Activated CD4-positive, alpha-beta T cell treated with anti-CD3 and anti-CD28 coated beads for 24 hours (primary cell): ENCODE data around the gene ITFG1.

Experiments used
- DNase-seq, 2 donors: peaks; one replicate each; pipeline ENCODE4 v3.0.0-alpha.2; 2020; ENCODE audit warnings: low read depth in 2 of 2

Gene ITFG1

DNA sequence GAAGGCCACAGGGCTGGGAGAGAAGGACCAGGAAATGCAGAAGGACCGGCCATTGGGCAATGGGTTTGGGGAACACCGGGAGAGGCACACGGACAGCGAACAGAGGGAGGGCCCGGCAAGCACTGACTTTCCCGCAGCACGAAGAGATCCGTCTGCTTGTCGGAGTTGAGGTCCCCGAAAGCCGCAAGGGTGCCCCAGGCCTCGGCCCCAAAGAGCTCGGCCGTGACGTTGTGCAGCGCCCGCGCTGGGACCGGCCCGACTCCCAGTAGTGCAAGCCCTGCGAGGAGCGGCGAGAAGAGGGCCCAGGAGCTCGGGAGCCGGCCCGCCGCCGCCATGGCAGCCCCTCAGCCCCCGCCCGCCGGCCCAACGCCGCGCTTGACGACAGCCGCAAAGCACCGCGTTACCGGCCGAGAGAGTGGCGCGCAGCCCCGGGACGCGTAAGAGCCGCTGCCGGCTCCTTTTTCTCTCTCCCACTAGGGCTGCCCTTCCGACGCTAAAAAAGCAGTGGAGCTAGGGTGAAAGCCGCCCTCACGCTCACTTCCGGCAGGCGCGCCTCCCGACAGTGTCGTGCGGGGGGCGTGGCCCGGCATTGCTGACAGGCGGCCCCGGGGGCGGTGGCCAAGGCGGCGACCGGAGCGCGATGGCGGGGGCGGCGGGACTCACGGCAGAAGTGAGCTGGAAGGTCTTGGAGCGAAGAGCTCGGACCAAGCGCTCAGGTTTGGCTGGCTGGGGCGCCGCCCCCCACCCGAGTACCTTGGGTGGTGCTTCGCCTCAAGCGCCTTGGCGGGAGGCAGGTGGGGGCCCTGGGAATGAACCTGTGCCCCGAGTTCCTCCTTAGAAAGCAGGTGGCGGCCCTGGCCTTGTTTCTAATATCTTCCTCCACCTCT, at the start of gene ITFG1, which contains the start of gene PHKB:
Gene ITFG1 (minus strand): TSS at position 353 of the 887 bp plus-strand sequence. CDS start 18 bp downstream, at position 335.
Gene PHKB (plus strand): TSS at position 621 of the 887 bp plus-strand sequence. CDS start 20 bp downstream, at position 641.
- peak; percentile 90 to 92 for DNase-seq

DNA sequence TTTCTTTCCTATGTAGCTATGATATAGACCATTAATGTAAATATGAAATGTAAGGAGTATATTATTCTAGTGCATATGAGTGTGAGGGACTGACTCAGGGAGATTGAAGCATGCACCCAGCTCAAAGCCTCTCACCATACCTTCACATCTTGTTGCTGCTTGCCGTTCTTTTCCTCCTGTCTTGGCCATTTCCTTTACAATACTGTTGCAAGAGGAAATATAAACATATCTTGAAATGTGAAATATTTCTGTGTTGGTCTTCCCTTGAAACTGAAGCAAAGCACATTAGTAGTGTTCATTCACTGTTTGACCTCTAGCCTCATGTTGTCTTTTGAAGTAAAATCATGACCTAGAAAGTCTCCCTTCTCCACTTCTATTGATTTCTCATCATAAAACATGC, 46.8 kb upstream of the ITFG1 start:
- DNase-seq = no peak

- DNase-seq = no peak
Measured at GRCh38 chr16:47506800-47507199, 45.9 kb upstream of the ITFG1 start.

- DNase-seq = no peak
Measured at GRCh38 chr16:47504599-47504998, 43.7 kb upstream of the ITFG1 start.

- no peak for DNase-seq
Measured at GRCh38 chr16:47503936-47504335, 43.1 kb upstream of the ITFG1 start.

DNA sequence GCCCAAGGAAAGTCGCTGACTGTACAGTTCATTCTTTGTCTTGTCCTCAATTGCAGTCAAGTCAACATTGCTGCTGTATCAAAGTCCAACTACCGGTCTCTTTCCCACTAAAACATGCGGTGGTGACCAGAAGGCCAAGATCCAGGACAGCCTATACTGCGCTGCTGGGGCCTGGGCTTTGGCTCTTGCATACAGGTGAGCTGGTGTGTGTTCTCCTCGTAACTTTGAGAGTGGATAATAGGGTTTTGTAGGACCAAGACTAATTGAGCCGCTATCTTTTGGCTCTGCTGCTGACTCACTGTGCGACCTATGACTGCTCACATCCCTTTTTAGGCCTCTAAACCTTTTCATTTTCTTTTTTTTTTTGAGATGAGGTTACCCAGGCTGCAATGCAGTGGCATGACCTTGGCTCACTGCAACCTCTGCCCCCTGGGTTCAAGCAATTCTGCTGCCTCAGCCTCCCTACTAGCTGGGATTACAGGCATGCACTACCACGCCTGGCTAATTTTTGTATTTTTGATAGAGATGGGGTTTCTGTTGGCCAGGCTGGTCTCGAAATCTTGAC, 38.9 kb upstream of the ITFG1 start:
- DNase-seq = no peak

GRCh38 chr16:47499080-47499699, 38.3 kb upstream of the ITFG1 start:
- DNase-seq = no peak

DNA sequence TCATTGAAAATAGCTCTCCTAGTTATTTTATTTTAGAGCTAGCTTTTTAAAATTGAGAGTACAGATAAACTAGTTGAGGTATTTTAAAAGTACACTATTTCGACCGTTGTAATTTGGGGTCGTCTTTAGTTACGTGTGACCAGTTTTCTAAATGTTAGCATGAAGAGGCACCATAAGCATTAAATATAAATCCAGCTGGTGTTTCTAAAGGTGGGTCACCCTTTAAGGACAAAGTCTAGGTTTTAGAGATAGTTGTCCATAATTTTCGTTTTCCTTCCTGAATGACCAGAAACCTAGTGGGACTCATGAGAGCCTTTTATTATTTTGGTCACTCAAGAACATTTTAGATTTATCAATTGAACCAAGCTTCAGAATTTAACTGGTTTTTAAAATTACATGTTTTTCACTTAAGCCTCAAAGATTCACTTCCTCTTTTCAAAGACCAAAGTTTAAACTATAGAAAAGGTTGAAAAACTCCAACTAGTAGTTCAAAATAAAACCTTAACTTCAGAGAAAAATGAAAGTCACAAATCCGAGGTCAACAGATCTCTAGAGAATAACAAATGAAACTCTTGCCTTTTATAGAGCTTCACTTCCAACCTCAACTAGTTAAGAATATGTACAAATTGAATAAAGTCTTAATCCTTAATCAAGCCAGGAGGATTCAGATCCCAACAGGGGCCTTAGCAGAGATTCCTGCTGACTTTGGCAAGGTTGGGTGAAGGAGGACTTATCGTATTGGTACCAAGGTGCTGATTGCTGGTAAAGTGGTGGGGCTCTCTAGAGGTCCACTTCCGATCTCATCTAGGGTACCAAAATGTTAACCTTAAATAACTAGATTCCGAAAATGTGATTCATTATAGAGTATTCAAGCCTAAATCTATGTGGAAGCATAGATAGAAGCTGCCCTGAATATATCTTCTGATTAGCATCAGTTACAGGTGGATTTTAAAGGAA, 32.8 kb upstream of the ITFG1 start:
- DNase-seq = no peak

DNA sequence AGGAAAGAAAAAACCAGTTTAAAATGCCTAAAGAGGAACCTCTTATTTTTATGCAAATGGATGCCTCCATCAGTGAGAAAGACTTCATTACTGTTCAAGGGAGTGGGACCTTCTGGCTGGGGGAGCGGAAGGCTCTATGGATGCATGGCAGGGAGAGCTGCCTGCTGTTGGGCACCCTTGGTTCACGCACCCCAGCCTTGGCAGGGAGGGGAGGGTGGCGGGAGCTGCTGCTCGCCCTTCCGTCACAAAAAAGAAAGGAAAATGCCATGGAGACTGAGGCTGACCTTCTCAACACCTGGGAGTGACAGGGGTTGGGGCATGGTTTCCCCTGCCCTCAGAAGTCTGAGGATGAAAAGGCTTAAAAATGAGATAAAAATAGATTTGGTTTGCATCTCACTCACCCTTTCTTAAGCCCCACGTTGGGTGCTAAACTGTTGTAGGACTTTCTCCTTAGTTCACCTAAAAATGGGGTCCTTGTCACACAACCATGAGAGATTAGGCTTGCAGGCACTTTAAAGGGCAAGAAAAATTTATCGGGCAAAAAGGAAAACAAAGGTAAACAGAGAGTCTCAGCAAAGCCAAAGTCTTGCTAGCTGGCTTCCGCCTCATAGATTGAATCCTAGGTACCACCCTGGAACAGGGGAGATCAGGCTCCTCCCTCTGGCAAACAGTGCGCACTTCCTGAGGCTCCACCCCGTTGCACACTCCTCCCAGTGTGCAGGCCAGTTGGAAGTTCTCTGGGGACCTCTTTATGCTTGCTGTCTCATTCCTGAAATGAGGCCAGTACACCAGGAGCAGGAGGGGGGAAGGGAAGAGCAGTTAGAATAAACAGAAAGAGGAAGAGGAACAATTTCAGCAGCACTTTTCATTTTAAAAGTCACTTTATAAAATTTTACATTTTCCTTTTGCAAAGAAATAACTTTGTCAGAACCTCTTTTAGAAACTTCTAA, 31.8 kb upstream of the ITFG1 start:
- no peak for DNase-seq

DNA sequence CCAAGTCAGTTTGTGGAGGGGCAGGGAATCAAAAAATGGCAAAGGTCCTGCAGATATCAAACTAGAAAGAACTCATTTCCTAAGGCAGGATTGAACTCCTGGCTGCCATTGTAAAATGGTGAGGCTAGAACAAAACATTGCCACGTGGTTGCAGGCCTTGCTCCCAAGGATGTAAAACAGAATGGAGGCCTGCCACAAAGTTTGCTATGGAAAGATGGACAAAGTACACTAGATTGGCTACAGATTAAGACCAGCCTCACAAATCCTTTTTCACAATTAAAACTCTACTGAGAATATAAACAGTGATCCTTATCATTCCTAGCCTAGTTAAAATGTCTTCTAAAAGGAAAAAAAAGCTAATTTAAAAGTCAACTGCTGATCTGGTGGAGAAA, 31.2 kb upstream of the ITFG1 start:
- DNase-seq = no peak

GRCh38 chr16:47490471-47490870, 29.6 kb upstream of the ITFG1 start:
- DNase-seq = no peak

DNA sequence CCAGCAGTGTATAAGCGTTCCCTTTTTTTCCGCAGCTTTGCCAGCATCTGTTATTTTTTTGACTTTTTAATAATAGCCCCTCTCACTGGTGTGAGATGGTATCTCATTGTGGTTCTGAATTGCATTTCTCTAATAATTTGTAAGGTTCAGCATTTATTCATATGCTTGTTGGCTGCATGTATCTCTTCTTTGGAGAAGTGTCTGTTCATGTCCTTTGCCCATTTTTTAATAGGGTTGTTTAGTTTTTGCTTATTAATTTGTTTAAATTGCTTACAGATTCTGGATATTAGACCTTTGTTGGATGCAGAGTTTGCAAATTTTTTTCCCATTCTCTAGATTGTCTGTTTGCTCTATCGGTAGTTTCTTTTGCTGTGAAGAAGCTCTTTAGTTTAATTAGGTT, 27.2 kb upstream of the ITFG1 start:
- no peak for DNase-seq

- no peak for DNase-seq
Measured at GRCh38 chr16:47486856-47487255, 26.0 kb upstream of the ITFG1 start.

- DNase-seq = no peak
Measured at GRCh38 chr16:47483616-47484015, 22.8 kb upstream of the ITFG1 start.

DNA sequence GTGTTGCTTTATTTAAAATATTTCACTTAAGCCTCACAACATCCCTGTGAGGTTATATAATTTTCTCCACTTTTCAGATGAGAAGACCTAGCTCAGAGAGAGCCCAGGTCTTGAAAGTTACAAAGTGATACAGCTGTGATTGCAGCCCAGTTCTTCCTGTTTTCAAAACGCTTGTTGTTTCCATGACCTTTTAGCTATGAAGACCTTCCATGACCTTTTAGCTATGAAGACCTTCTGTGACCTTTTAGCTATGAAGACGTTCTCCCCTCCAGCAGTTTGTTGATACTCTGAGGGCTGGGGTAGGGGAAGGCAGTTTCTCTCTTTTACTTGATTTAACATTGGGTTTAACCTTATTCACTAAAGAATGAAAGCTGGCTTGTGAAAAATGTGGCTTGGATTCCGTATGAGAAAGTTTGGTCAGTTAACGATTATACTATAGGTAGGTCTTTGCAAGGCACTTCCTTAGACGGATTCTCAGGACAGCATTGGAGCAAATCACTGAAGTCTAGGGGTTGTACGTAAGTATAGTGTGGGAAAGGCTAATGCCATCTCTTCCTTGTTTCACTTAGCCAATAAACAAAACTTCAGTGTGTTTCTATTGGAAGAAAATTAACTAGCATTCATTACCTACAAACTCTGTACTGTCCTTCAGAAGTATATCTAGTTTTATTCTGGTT, 21.0 kb upstream of the ITFG1 start:
- no peak for DNase-seq

DNA sequence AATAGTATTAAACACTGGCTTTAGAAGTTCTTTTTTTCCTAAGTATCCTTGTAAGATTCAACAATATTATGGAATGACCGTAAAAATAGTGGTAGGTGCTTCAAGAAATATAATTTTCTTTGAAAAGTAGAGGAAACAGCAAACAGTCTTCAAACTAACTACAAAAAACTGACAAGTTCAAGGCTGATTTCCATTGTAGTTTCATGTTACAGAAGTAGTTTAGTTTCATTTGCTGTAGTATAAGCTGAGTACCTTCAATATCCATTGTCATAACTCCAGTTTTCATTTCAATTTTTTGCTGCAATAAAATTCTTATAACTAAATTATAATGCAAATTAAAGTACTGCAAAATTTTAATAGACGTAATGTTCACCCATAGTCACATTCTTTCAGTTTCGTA, 19.5 kb upstream of the ITFG1 start:
- no peak for DNase-seq

DNA sequence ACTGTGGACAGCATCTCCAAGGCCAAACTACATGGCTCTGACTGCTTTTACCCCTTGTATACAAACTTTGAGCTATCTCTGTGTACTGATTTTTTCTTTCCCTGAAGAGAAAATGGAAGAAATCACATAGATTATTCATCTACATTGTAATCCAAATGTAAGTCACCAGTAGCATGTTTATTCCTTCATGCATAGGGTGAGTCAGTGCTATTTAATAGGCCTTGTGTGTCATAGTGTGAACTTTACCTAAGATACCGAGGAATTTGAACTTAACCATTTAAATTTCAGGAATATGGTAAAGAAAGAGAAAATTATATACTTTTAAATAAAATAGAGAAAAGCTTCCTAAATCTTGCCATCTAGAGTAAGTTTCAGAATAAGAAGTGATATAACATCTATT, 16.8 kb upstream of the ITFG1 start:
- no peak for DNase-seq

DNA sequence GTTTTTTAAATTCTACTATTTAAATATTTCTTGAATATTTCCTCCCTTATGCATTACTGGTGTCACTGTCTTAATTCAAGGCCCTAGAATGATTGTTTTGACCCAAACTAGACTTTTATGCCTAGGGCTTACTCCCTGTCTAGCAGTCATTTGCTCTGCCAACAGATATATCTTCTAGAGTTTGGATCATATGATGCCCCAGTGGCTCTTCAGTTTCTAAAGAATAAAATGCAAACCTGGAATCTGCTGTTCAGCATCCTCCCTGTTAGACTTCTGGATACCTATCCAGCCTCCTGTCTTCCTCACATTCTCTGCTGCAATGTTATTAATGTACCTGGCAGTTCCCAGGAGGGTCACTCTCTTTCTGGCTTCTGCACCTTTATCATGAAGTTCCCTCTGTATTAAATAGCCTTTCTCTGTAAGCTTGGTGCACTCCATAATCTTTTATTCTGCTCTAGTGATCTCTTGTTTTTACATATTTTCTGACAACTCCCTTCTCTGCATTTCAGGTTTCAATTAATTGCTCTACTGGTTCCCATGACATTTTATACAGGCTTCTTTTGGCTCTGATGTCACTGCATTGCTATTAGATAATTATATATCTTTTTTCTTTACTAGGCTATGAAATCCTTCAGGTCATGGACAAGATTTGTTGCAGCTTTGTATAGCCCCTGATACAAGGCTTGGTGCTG, 15.9 kb upstream of the ITFG1 start:
- no peak for DNase-seq

DNA sequence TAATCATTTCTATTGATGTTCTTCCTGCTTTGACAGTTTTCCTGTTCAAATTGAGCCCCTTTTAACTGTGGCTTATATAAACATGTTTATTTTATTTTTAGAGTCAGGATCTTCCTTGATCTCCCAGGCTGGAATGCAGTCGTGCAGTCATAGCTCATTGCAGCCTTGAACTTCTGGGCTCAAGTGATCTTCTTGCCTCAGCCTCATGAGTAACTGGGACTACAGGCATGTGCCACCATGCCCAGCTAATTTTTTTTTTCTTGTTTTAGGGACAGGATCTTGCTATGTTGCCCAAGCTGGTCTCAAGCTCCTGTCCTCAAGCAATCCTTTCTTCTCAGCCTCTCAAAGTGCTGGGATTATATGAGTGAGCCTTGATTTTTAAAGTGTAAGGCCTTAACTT, 14.9 kb upstream of the ITFG1 start:
- no peak for DNase-seq
